Heart left ventricle (tissue), 16 donors: ENCODE results near the gene SCUBE3. TPM values are rescaled to one million over a fixed set of nuclear protein-coding genes. Genes with fewer than 3 reads are reported as not detected.

Experiments
- ATAC-seq, 4 donors: fragments of 200-7000 bp; cut with Tn5 transposase; one replicate each; pipeline ENCODE4 v1.9.1; 2020 to 2022; ENCODE audit warnings: moderate library complexity in 4 of 4, mild to moderate bottlenecking in 3 of 4, moderate number of reproducible peaks in 1 of 4
- DNase-seq, 5 donors: peaks; one replicate each; pipeline ENCODE4 v3.0.0-alpha.2; 2020
- H3K27ac ChIP-seq, 12 donors: fragments of 200-600 bp; sonication (generic) in 4 of 12; one replicate each; pipeline versions ENCODE4 v1.5.0 to v1.8.0; 2016 to 2022; ENCODE audit warnings: mild to moderate bottlenecking in 2 of 12
- H3K27me3 ChIP-seq, 9 donors: fragments of 200-600 bp; sonication (generic) in 2 of 9; one replicate each; pipeline versions ENCODE4 v1.5.1 to v1.8.0; 2016 to 2022; ENCODE audit warnings: mild to moderate bottlenecking in 3 of 9
- H3K36me3 ChIP-seq, 9 donors: fragments of 200-600 bp; sonication (generic) in 2 of 9; one replicate each; pipeline versions ENCODE4 v1.5.0 to v1.8.0; 2018 to 2022; ENCODE audit warnings: mild to moderate bottlenecking in 2 of 9
- H3K4me1 ChIP-seq, 12 donors: fragments of 200-600 bp; sonication (generic) in 4 of 12; one replicate each; pipeline versions ENCODE4 v1.5.0 to v1.8.0; 2016 to 2022; ENCODE audit warnings: mild to moderate bottlenecking in 3 of 12
- H3K4me3 ChIP-seq, 12 donors: fragments of 200-600 bp; sonication (generic) in 4 of 12; one replicate each; pipeline versions ENCODE4 v1.5.0 to v1.8.0; 2017 to 2022; ENCODE audit warnings: mild to moderate bottlenecking in 9 of 12, moderate library complexity in 4 of 12
- H3K9me3 ChIP-seq, 12 donors: fragments of 200-600 bp; sonication (generic) in 4 of 12; one replicate each; pipeline versions ENCODE4 v1.5.0 to v1.8.0; 2016 to 2022; ENCODE audit warnings: mild to moderate bottlenecking in 1 of 12
- CTCF ChIP-seq, 12 donors: fragments of 200-600 bp; sonication (generic) in 4 of 12; IDR thresholded peaks; one replicate each; pipeline versions ENCODE4 v1.5.0 to v1.8.0; 2018 to 2022; ENCODE audit warnings: antibody characterized with exemption in 12 of 12, mild to moderate bottlenecking in 5 of 12
- POLR2A ChIP-seq, 2 donors: fragments of 450-650 bp; IDR thresholded peaks; one replicate each; pipeline ENCODE4 v1.6.1; 2017; ENCODE audit warnings: antibody characterized with exemption in 2 of 2, mild to moderate bottlenecking in 2 of 2, moderate library complexity in 2 of 2
- WGBS, 4 donors: extraction: QIAGEN DNeasy Blood & Tissue Kit in 2 of 4; methylation state at CpG; one replicate each; pipeline versions ENCODE4 v1.1.5 to v1.1.7; 2013 to 2018; 5-methylcytosine and 5-hydroxymethylcytosine counted together
- intact Hi-C, 10 donors: fragments of 100-400 bp; cut with DNase I; formaldehyde crosslinking; loops; one replicate each; pipeline versions ENCODE4 v1.11.1 to v1.14.2; 2022
- polyA plus RNA-seq, 2 donors: library from polyadenylated mRNA; stranded (reverse); fragments of 200-250 nt; gene quantifications; one replicate each; pipeline ENCODE4 v1.2.3, GENCODE V29; 2013
- total RNA-seq, 9 donors: library from RNA; depleted of rRNA in 2 of 9; stranded (reverse); fragments of >200 nt in 2 of 9; fragmentation: NEBNext Ultra II Directional in 3 of 9; extraction: Animal tissue kit (Norgen Biotek cat#: 25700) in 3 of 9; gene quantifications; one replicate each; pipeline versions ENCODE4 v1.1.0 to v1.2.4, GENCODE V29; 2016 to 2023
- donor health status: ischemic (EF 13 %, LVEDD 7.1; RV severe dilation, severe dysfunction).
- donor health status: healthy with polysubstance abuse.
- donor health status: DM: no; HTN: yes; CAD: no.
- donor health status: DM: no; HTN: no; CAD: no.
- donor health status: ischemic (EF 25% LVEDD 6.9; RV normal size, moderate dysfunction).
- donor health status: ischemic (EF 25% LVEDD 5.7; RV mildly dilated, moderate dysfunction).
- donor health status: healthy.
- donor health status: DM: yes; HTN: yes; CAD: no.
- donor health status: ischemic (EF 35%, LVEDD 5.7; RV mildly dilated, moderate dysfunction).
- donor health status: nonischemic (EF 11% LVEDD 7.7; RV severe dilation, severe dysfunction).
- donor health status: DM: yes; HTN: yes; CAD: no.
- donor health status: PGD.
- donor health status: ischemic (EF 29% LVEDD 5.4; RV normal size, mild dysfunction).
- donor health status: nonischemic (EF 23%, LVEDD 6.1; RV moderate dilation, normal function).

Gene SCUBE3
- total and polyA plus RNA-seq, 11 donors: 0.61 to 18.7 (median 4.3) TPM

- Histone ChIP-seq H3K27ac (no peak overlapping the region), H3K27me3 (no peaks in the 10 kb centered on the region), H3K9me3 (no peaks in the 10 kb centered on the region), H3K4me1 (peaks cover 0 to 3% (median 0%) of the 10 kb centered on the region in 12 donors), H3K36me3 (no peaks in the 10 kb centered on the region), H3K4me3 (no peak overlapping the region)
- no peak for ATAC-seq
- WGBS, 4 donors: 59 to 78% (median 67%) methylated on average over 7 of the region's 7 CpGs
- TF ChIP-seq CTCF (IDR thresholded peaks at IDR 0.05) (no peak), POLR2A (IDR thresholded peaks at IDR 0.05) (no peak)
- intact Hi-C loops: no loop called here
- DNase-seq: no peak
These were observed 40.2 kb upstream of the SCUBE3 start for GRCh38 chr6:35173427-35174087.

- WGBS, 4 donors: 47 to 66% (median 57%) methylated on average over 2 of the region's 2 CpGs
- H3K36me3 ChIP-seq: no peaks in the 10 kb centered on the region
- H3K27ac ChIP-seq: no peak overlapping the region
- H3K4me3 ChIP-seq: no peak overlapping the region
- ATAC-seq (no peak), DNase-seq (no peak)
- H3K27me3 ChIP-seq: no peaks in the 10 kb centered on the region
- intact Hi-C loops: no loop called here
- H3K9me3 ChIP-seq: no peaks in the 10 kb centered on the region
- TF ChIP-seq POLR2A (IDR thresholded peaks at IDR 0.05): no peak
- no peak for TF ChIP-seq CTCF (IDR thresholded peaks at IDR 0.05)
- H3K4me1 ChIP-seq: peaks cover 0 to 2% (median 0%) of the 10 kb centered on the region in 12 donors
These were observed 39.7 kb upstream of the SCUBE3 start for GRCh38 chr6:35174088-35174434.

GRCh38 chr6:35174501-35174900 lies 39.3 kb upstream of the SCUBE3 start:
- Histone ChIP-seq H3K4me1 (peaks cover 0 to 5% (median under 1%) of the 10 kb centered on the region in 12 donors), H3K4me3 (no peak overlapping the region), H3K27me3 (no peaks in the 10 kb centered on the region), H3K27ac (no peak overlapping the region), H3K36me3 (no peaks in the 10 kb centered on the region), H3K9me3 (no peaks in the 10 kb centered on the region)
- no peak for DNase-seq
- intact Hi-C loops: no loop called here
- 92 to 96% (median 94%) methylated on average over 4 of the region's 4 CpGs for WGBS, 4 donors
- no peak for ATAC-seq
- TF ChIP-seq POLR2A (IDR thresholded peaks at IDR 0.05) (no peak), CTCF (IDR thresholded peaks at IDR 0.05) (no peak)

GRCh38 chr6:35176301-35177024 lies 37.3 kb upstream of the SCUBE3 start:
- ATAC-seq: no peak
- no peak overlapping the region for H3K27ac ChIP-seq
- H3K4me3 ChIP-seq: no peak overlapping the region
- intact Hi-C loops: no loop called here
- peaks cover 0 to 24% (median 12%) of the 10 kb centered on the region in 12 donors for H3K4me1 ChIP-seq
- TF ChIP-seq POLR2A (IDR thresholded peaks at IDR 0.05) (no peak), CTCF (IDR thresholded peaks at IDR 0.05) (no peak)
- WGBS, 4 donors: 72 to 76% (median 74%) methylated on average over 3 of the region's 3 CpGs
- no peaks in the 10 kb centered on the region for H3K9me3 ChIP-seq
- H3K36me3 ChIP-seq: no peaks in the 10 kb centered on the region
- DNase-seq: no peak
- no peaks in the 10 kb centered on the region for H3K27me3 ChIP-seq
